IMR-90 (cell line): ENCODE data around the gene NPAS2. TPM values are rescaled to one million over a fixed set of nuclear protein-coding genes. Genes with fewer than 3 reads are reported as not detected.

Experiments
- ATAC-seq: fragments of 200-7000 bp; cut with Tn5 transposase; 2 replicates; pipeline ENCODE4 v1.9.1; 2020; ENCODE audit warnings: low read depth, mild to moderate bottlenecking, moderate library complexity
- BruUV-seq: library from RNA; stranded (reverse); fragments of 400-500 nt; replicated peaks from 2 replicates; lab custom pipeline; 2021; lab: Mats Ljungman, UMichigan
- CTCF ChIA-PET: fragments of 300-600 bp; formaldehyde crosslinking; extraction: SDS; loops from one replicate; lab custom pipeline; 2021; ENCODE audit warnings: antibody characterized with exemption; lab: Yijun Ruan, JAX
- POLR2A ChIA-PET: fragments of 300-600 bp; sonication (Branson Sonifier 250); formaldehyde crosslinking; loops from one replicate; lab custom pipeline; 2022; ENCODE audit warnings: antibody characterized with exemption; ENCODE audit not compliant: unreplicated experiment; lab: Charles Lee
- DNase-seq: peaks from one replicate; pipeline ENCODE4 v3.0.0; 2013
- H2AFZ ChIP-seq: replicated peaks from 2 replicates; pipeline ENCODE3; 2013; ENCODE audit warnings: low read length, mild to moderate bottlenecking; ENCODE audit not compliant: poor library complexity
- H2AK5ac ChIP-seq: 2 replicates; pipeline ENCODE4 v1.6.1; 2013; ENCODE audit warnings: low read depth, low read length, inconsistent platforms
- H2AK9ac ChIP-seq: replicated peaks from 2 replicates; pipeline ENCODE3; 2013; ENCODE audit warnings: mild to moderate bottlenecking, low read depth, low read length, moderate library complexity; ENCODE audit not compliant: poor library complexity
- H2BK120ac ChIP-seq: 2 replicates; pipeline ENCODE4 v1.6.1; 2013; ENCODE audit warnings: low read depth, low read length, inconsistent platforms
- H2BK15ac ChIP-seq: 3 replicates; pipeline ENCODE4 v1.6.1; 2013; ENCODE audit warnings: low read depth, low read length, inconsistent platforms
- H2BK20ac ChIP-seq: 2 replicates; pipeline ENCODE4 v1.6.1; 2013; ENCODE audit warnings: low read depth, mild to moderate bottlenecking, inconsistent platforms, low read length, moderate library complexity
- H2BK5ac ChIP-seq: 2 replicates; pipeline ENCODE4 v1.6.1; 2013; ENCODE audit warnings: mild to moderate bottlenecking, low read depth, low read length, inconsistent platforms; ENCODE audit not compliant: poor library complexity, severe bottlenecking
- H3K14ac ChIP-seq: replicated peaks from 2 replicates; pipeline ENCODE4 v1.6.1; 2013; ENCODE audit warnings: low read depth, low read length, inconsistent platforms
- H3K18ac ChIP-seq: 2 replicates; pipeline ENCODE4 v1.6.1; 2013; ENCODE audit warnings: low read depth, low read length, control low read depth
- H3K23ac ChIP-seq: 2 replicates; pipeline ENCODE4 v1.6.1; 2013; ENCODE audit warnings: low read depth, low read length, inconsistent platforms
- H3K27ac ChIP-seq: 2 replicates; pipeline ENCODE4 v1.5.1; 2013; ENCODE audit warnings: mild to moderate bottlenecking, control low read depth, low read length; ENCODE audit not compliant: insufficient read depth
- H3K27me3 ChIP-seq: 2 replicates; pipeline ENCODE4 v1.6.1; 2013; ENCODE audit warnings: low read length; ENCODE audit not compliant: control insufficient read depth, insufficient read depth
- H3K36me3 ChIP-seq: 2 replicates; pipeline ENCODE4 v1.6.1; 2013; ENCODE audit warnings: low read length, mixed read lengths; ENCODE audit not compliant: control insufficient read depth, insufficient read depth
- H3K4ac ChIP-seq: 2 replicates; pipeline ENCODE4 v1.6.1; 2013; ENCODE audit warnings: low read depth, low read length, inconsistent platforms
- H3K4me1 ChIP-seq: 2 replicates; pipeline ENCODE4 v1.6.1; 2013; ENCODE audit warnings: low read length, mixed read lengths; ENCODE audit not compliant: control insufficient read depth, insufficient read depth
- H3K4me2 ChIP-seq: 2 replicates; pipeline ENCODE4 v1.6.1; 2013; ENCODE audit warnings: low read depth, mild to moderate bottlenecking, control low read depth, low read length, moderate library complexity
- H3K4me3 ChIP-seq: 2 replicates; pipeline ENCODE4 v1.5.1; 2013; ENCODE audit warnings: low read depth, mild to moderate bottlenecking, control low read depth, low read length, moderate library complexity; ENCODE audit not compliant: insufficient read depth
- H3K56ac ChIP-seq: 2 replicates; pipeline ENCODE4 v1.6.1; 2013; ENCODE audit warnings: low read length, inconsistent platforms; ENCODE audit not compliant: insufficient read depth; ENCODE audit errors: extremely low read depth
- H3K79me1 ChIP-seq, 2 experiments: 2 replicates each; pipeline ENCODE4 v1.6.1; 2013; ENCODE audit warnings: low read length in 2 of 2, inconsistent platforms in 1 of 2, low read depth in 1 of 2
- H3K9ac ChIP-seq: 2 replicates; pipeline ENCODE4 v1.6.1; 2013; ENCODE audit warnings: low read depth, low read length, control low read depth
- H3K9me1 ChIP-seq: 2 replicates; pipeline ENCODE4 v1.6.1; 2013; ENCODE audit warnings: low read length, inconsistent platforms; ENCODE audit not compliant: insufficient read depth
- H3K9me3 ChIP-seq: 2 replicates; pipeline ENCODE4 v1.6.1; 2013; ENCODE audit warnings: low read length; ENCODE audit not compliant: control insufficient read depth, insufficient read depth
- H4K20me1 ChIP-seq: 2 replicates; pipeline ENCODE4 v1.6.1; 2013; ENCODE audit warnings: low read length, inconsistent platforms; ENCODE audit not compliant: insufficient read depth
- H4K5ac ChIP-seq: 2 replicates; pipeline ENCODE4 v1.6.1; 2013; ENCODE audit warnings: mild to moderate bottlenecking, low read depth, low read length, control low read depth
- H4K8ac ChIP-seq, 2 experiments: 2 replicates each; pipeline ENCODE4 v1.6.1; 2013; ENCODE audit warnings: low read depth in 2 of 2, low read length in 2 of 2, control low read depth in 1 of 2, inconsistent platforms in 1 of 2
- H4K91ac ChIP-seq: 2 replicates; pipeline ENCODE4 v1.6.1; 2013; ENCODE audit warnings: low read depth, low read length, inconsistent platforms; ENCODE audit not compliant: insufficient read depth
- BHLHE40 ChIP-seq: fragments of 150-350 bp; IDR thresholded peaks from 2 replicates; pipeline ENCODE4 v1.6.1; 2016; ENCODE audit warnings: mild to moderate bottlenecking, low read depth, low read length
- CTCF ChIP-seq: conservative IDR thresholded peaks from 2 replicates; pipeline ENCODE4 v1.5.1; 2012; ENCODE audit warnings: mild to moderate bottlenecking, low read depth, low read length, improper control_type of control experiment
- MAFK ChIP-seq: IDR thresholded peaks from 2 replicates; pipeline ENCODE4 v1.6.1; 2012; ENCODE audit warnings: low read depth, low read length, improper control_type of control experiment
- MAZ ChIP-seq: IDR thresholded peaks from 2 replicates; pipeline ENCODE4 v1.6.1; 2012; ENCODE audit warnings: low read depth, mild to moderate bottlenecking, low read length, improper control_type of control experiment, moderate library complexity, borderline replicate concordance
- MXI1 ChIP-seq: IDR thresholded peaks from 2 replicates; pipeline ENCODE4 v1.6.1; 2012; ENCODE audit warnings: low read depth, mild to moderate bottlenecking, low read length, moderate library complexity, borderline replicate concordance
- RAD21 ChIP-seq: IDR thresholded peaks from 2 replicates; pipeline ENCODE4 v1.6.1; 2012; ENCODE audit warnings: low read length, improper control_type of control experiment
- RCOR1 ChIP-seq: IDR thresholded peaks from 2 replicates; pipeline ENCODE4 v1.6.1; 2012; ENCODE audit warnings: mild to moderate bottlenecking, low read length, improper control_type of control experiment; ENCODE audit not compliant: insufficient replicate concordance
- RFX5 ChIP-seq: IDR thresholded peaks from 2 replicates; pipeline ENCODE4 v1.8.0; 2012; ENCODE audit warnings: low read depth, mild to moderate bottlenecking, low read length, moderate library complexity
- SMC3 ChIP-seq: fragments of 150-350 bp; IDR thresholded peaks from 2 replicates; pipeline ENCODE4 v1.6.1; 2016; ENCODE audit warnings: low read depth, mild to moderate bottlenecking, antibody characterized with exemption, low read length, moderate library complexity
- WGBS, 2 experiments: methylation state at CpG; one replicate each; pipeline versions ENCODE4 v1.1.5 to v1.1.7; 2013; ENCODE audit warnings: missing lambda C conversion rate in 2 of 2; ENCODE audit not compliant: insufficient read length in 1 of 2; ENCODE audit errors: extremely low coverage in 2 of 2; 5-methylcytosine and 5-hydroxymethylcytosine counted together
- dilution Hi-C: fragments of 300-500 bp; cut with HindIII; formaldehyde crosslinking; loops from one replicate; pipeline ENCODE4 v1.14.3; 2018; ENCODE audit warnings: low sequenced_read_pairs; ENCODE audit not compliant: unreplicated experiment
- in situ Hi-C: fragments of 300-500 bp; cut with MboI; formaldehyde crosslinking; loops from 3 replicates; pipeline ENCODE4 v1.14.3; 2019; ENCODE audit warnings: low sequenced_read_pairs, inconsistent platforms, mixed read lengths
- intact Hi-C: fragments of 100-400 bp; cut with micrococcal nuclease; formaldehyde crosslinking; loops from 2 replicates; pipeline ENCODE4 v1.10.0; 2022
- polyA plus RNA-seq, 3 experiments: library from polyadenylated mRNA; depleted of rRNA; stranded (reverse); fragments of >200 nt; gene quantifications; 2 replicates each; pipeline ENCODE4 v1.2.3, GENCODE V29; 2012; ENCODE audit warnings: low replicate concordance in 1 of 3
- total RNA-seq: library from RNA; depleted of rRNA; stranded (reverse); fragments of >200 nt; gene quantifications from 2 replicates; pipeline ENCODE4 v1.2.3, GENCODE V29; 2012

Gene NPAS2
- total and polyA plus RNA-seq, 2 of the 4 experiments (the other 2 are of a cell fraction), result 5.2 to 14.8 TPM

DNA sequence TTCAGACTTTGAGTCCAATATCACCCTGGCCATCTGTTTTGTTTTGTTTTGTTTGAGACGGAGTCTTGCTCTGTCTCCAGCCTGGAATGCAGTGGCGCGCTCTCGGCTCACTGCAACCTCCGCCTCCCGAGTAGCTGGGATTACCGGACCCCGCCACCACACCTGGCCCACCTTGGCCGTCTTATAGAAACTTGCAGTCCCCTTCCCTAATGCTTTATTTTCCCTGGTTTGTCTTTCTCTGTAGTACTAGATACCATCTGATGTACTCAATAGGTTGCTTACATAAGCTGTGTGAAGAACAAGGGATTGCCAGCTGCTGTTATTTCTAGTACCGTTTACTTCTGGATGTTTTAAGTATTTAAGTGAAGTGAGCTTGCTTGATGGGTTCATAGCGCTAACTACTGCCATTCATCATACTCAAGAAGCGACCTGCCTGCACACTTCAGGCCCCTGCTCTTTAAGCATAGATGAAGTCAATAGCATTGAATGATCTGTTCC lies 183.4 kb downstream of the NPAS2 start:
- 0% methylated on average over 4 of the region's 12 CpGs; no CpG with 5 or more reads in 1 of the 2 experiments for WGBS, 2 experiments
- CTCF ChIA-PET, result interaction anchor here (1.3 kb wide), 1 partner anchor 186 kb away, joined by 3 read pairs; no protein-coding TSS in a partner anchor
- peaks cover 41% of the 10 kb centered on the region for H3K36me3 ChIP-seq

More for the DNA sequence above, 183.4 kb downstream of the NPAS2 start:
- intact Hi-C loops (loop anchor here (5.0 kb wide), 1 partner anchor 271 kb away; no protein-coding TSS in a partner anchor), dilution Hi-C loops (no loop called here), in situ Hi-C loops (no loop called here)
- Histone ChIP-seq H3K18ac (no peak overlapping the region), H4K91ac (no peak overlapping the region), H3K4ac (peak overlapping the region; percentile 91; the same call in 1 of the 2 replicates), H3K9me3 (no peaks in the 10 kb centered on the region), H2AFZ (no peak overlapping the region), H3K14ac (peak overlapping the region; percentile 93), H3K9me1 (peaks cover 23% of the 10 kb centered on the region), H3K4me2 (peak overlapping the region; percentile 95), H3K79me1 (peaks cover 21 to 53% of the 10 kb centered on the region in 2 experiments), H2BK120ac (no peak overlapping the region), H4K20me1 (peaks cover 56% of the 10 kb centered on the region), H2BK5ac (no peak overlapping the region), H3K4me3 (peak overlapping the region; percentile 77), H4K5ac (no peak overlapping the region), H2AK5ac (0 out of 2 replicates have a peak overlapping the region, but pooled peaks have one; percentile 8), H2BK15ac (no peak overlapping the region), H3K4me1 (peaks cover 9% of the 10 kb centered on the region), H2BK20ac (no peak overlapping the region), H3K56ac (peak overlapping the region; percentile 75; the same call in 1 of the 2 replicates), H3K23ac (peak overlapping the region; percentile 96; the same call in 1 of the 2 replicates), H4K8ac (no peak overlapping the region), H3K27ac (peak overlapping the region; percentile 10), H2AK9ac (no peak overlapping the region), H3K27me3 (no peaks in the 10 kb centered on the region), H3K9ac (peak overlapping the region; percentile 93)
- DNase-seq (peak; percentile 9), ATAC-seq (0 out of 2 replicates have a peak, but pooled peaks have one; percentile 5)
- BruUV-seq, result no TSS peak
- TF ChIP-seq RAD21 (no peak), MXI1 (no peak), RCOR1 (no peak), MAZ (no peak), CTCF (no peak), BHLHE40 (no peak), RFX5 (no peak), SMC3 (no peak), MAFK (no peak)
- POLR2A ChIA-PET, result interaction anchor here (0.7 kb wide), 1 partner anchor 693 kb away, joined by 5 read pairs; no protein-coding TSS in a partner anchor
